Naive thymus-derived CD4-positive, alpha-beta T cell (primary cell): Measurements from ENCODE around the gene GUCY2D. TPM values are rescaled to one million over a fixed set of nuclear protein-coding genes. Genes with fewer than 3 reads are reported as not detected.
A peak's percentile ranks its signal among the peaks of the same experiment; 100 is the strongest.
"Not testable (repeated sequence)": the region's sequence is repeated elsewhere in the genome, so short reads cannot be mapped to it uniquely, and the experiment has no call there.

ENCODE experiments used
- ATAC-seq: fragments of 150-1000 bp; cut with Tn5 transposase; 2 replicates; pipeline ENCODE4 v1.10.0; 2021; ENCODE audit warnings: mild to moderate bottlenecking, moderate library complexity
- CTCF ChIA-PET: fragments of 350-600 bp; sonication (Branson Sonifier 250); formaldehyde crosslinking; loops from one replicate; lab custom pipeline; 2021; ENCODE audit warnings: antibody characterized with exemption; lab: Charles Lee
- POLR2A ChIA-PET: fragments of 350-600 bp; sonication (Branson Sonifier 250); formaldehyde crosslinking; loops from one replicate; lab custom pipeline; 2021; ENCODE audit warnings: antibody characterized with exemption, inconsistent platforms; lab: Charles Lee
- DNase-seq, 9 donors: peaks; one replicate each; pipeline versions ENCODE4 v3.0.0 to v3.0.0-alpha.2; 2020 to 2022; ENCODE audit warnings: mixed read lengths in 1 of 9
- H3K27ac ChIP-seq: one replicate; pipeline ENCODE4 v1.7.0; 2013; ENCODE audit warnings: mild to moderate bottlenecking, low read depth, low read length, moderate library complexity
- H3K27me3 ChIP-seq, 2 donors: one replicate each; pipeline ENCODE4 v1.7.0; 2013; ENCODE audit warnings: low read length in 2 of 2, mild to moderate bottlenecking in 2 of 2, moderate library complexity in 2 of 2; ENCODE audit not compliant: control insufficient read depth in 2 of 2, insufficient read depth in 2 of 2
- H3K36me3 ChIP-seq, 3 experiments: 1 replicate in 2 of 3; 2 replicates in 1 of 3; pipeline ENCODE4 v1.7.0; 2013; ENCODE audit warnings: low read length in 3 of 3, mild to moderate bottlenecking in 3 of 3, moderate library complexity in 1 of 3; ENCODE audit not compliant: insufficient read depth in 3 of 3, control insufficient read depth in 2 of 3
- H3K4me1 ChIP-seq, 2 donors: one replicate each; pipeline ENCODE4 v1.7.0; 2013; ENCODE audit warnings: low read length in 2 of 2, mild to moderate bottlenecking in 2 of 2, moderate library complexity in 1 of 2; ENCODE audit not compliant: control insufficient read depth in 2 of 2, insufficient read depth in 2 of 2
- H3K4me3 ChIP-seq: 2 replicates; pipeline ENCODE4 v1.7.0; 2013; ENCODE audit warnings: mild to moderate bottlenecking, low read length
- H3K9me3 ChIP-seq, 3 experiments: 1 replicate in 2 of 3; 2 replicates in 1 of 3; pipeline ENCODE4 v1.7.0; 2013; ENCODE audit warnings: low read length in 3 of 3; ENCODE audit not compliant: control insufficient read depth in 2 of 3
- H3K27ac Mint-ChIP-seq, 9 donors: one replicate each; pipeline ENCODE4 v1.8.0; 2020 to 2022; ENCODE audit warnings: mixed read lengths in 9 of 9, mild to moderate bottlenecking in 8 of 9, moderate library complexity in 5 of 9, inconsistent platforms in 2 of 9
- H3K27me3 Mint-ChIP-seq, 5 donors: one replicate each; pipeline ENCODE4 v1.8.0; 2021 to 2022; ENCODE audit warnings: mixed read lengths in 5 of 5, mild to moderate bottlenecking in 1 of 5
- H3K36me3 Mint-ChIP-seq, 5 donors: one replicate each; pipeline ENCODE4 v1.8.0; 2020 to 2022; ENCODE audit warnings: mixed read lengths in 5 of 5, mild to moderate bottlenecking in 3 of 5, inconsistent platforms in 1 of 5
- H3K4me1 Mint-ChIP-seq, 7 donors: one replicate each; pipeline ENCODE4 v1.8.0; 2020 to 2022; ENCODE audit warnings: mixed read lengths in 7 of 7, mild to moderate bottlenecking in 3 of 7, inconsistent platforms in 1 of 7
- H3K4me3 Mint-ChIP-seq, 10 donors: one replicate each; pipeline ENCODE4 v1.8.0; 2020 to 2022; ENCODE audit warnings: mild to moderate bottlenecking in 10 of 10, mixed read lengths in 10 of 10, moderate library complexity in 6 of 10, inconsistent platforms in 2 of 10
- H3K9me3 Mint-ChIP-seq, 11 donors: one replicate each; pipeline ENCODE4 v1.8.0; 2020 to 2022; ENCODE audit warnings: mixed read lengths in 11 of 11, mild to moderate bottlenecking in 4 of 11, inconsistent platforms in 1 of 11, moderate library complexity in 1 of 11
- intact Hi-C, 2 donors: fragments of 100-400 bp; cut with micrococcal nuclease; formaldehyde crosslinking; loops; one replicate each; pipeline ENCODE4 v1.15.1; 2023
- polyA plus RNA-seq, 2 donors: library from polyadenylated mRNA; unstranded; fragments of 300-500 nt; fragmentation: Illumina TruSeq; gene quantifications; one replicate each; pipeline ENCODE4 v1.2.3, GENCODE V29; 2021
- total RNA-seq, 6 experiments: library from RNA in 5 of 6; stranded (reverse) in 5 of 6; gene quantifications; 1 replicate in 5 of 6; 2 replicates in 1 of 6; pipeline ENCODE4 v1.2.3 and lab custom pipeline; 2021 to 2026

Gene GUCY2D
- total and polyA plus RNA-seq, 7 experiments from 2014 or later, result 0.07 to 0.98 (median 0.26) TPM; not detected in 3

DNA sequence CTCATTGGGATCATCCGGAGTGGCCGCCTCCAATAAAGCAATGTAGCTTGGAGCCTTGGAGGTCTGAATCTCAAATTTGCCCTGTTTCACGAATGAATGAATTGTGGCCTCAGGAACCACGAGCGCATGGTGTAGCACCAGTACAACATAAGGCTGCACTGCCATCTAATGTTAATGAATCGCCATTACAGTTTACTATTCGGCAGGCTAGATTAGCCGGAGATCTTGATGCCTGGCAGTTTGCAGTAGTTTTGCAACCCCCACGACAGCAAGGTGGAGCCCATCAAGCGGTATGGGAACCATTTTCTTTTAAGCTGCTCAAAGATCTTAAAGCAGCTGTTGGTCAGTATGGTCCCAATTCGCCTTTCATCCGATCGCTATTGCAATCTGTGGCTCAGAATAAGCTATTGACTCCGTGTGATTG lies 55.3 kb downstream of the GUCY2D start:
- CTCF ChIA-PET, result interaction anchor here (0.6 to 10.9 kb wide), 13 partner anchors 8 to 430 kb away, joined by 3 to 122 read pairs (median 4); partner anchors contain the start of gene SAT2
- Histone ChIP-seq H3K4me1 (no peaks in the 10 kb centered on the region), H3K27ac (no peak overlapping the region), H3K27me3 (peaks cover 0 to 4% of the 10 kb centered on the region in 2 donors), H3K9me3 (no peaks in the 10 kb centered on the region), H3K36me3 (no peaks in the 10 kb centered on the region), H3K4me3 (no peak overlapping the region)
- DNase-seq (peak in 7 of 9 donors; percentile 49 to 73 (median 64)), ATAC-seq (peak; percentile 90)
- H3K9me3 Mint-ChIP-seq, result no peaks in the 10 kb centered on the region
- POLR2A ChIA-PET, result interaction anchor here (0.6 to 1.1 kb wide), 2 partner anchors 22 to 530 kb away, joined by 3 read pairs; no protein-coding TSS in a partner anchor
- no peak overlapping the region for H3K27ac Mint-ChIP-seq
- peaks cover 0 to 20% (median 6%) of the 10 kb centered on the region in 7 donors for H3K4me1 Mint-ChIP-seq
- no peak overlapping the region for H3K4me3 Mint-ChIP-seq
- H3K36me3 Mint-ChIP-seq, result no peaks in the 10 kb centered on the region
- H3K27me3 Mint-ChIP-seq, result peaks cover 34 to 62% (median 44%) of the 10 kb centered on the region in 5 donors
- intact Hi-C loops, result loop anchor here (1.0 to 5.0 kb wide), 8 partner anchors 15 to 314 kb away; no protein-coding TSS in a partner anchor

DNA sequence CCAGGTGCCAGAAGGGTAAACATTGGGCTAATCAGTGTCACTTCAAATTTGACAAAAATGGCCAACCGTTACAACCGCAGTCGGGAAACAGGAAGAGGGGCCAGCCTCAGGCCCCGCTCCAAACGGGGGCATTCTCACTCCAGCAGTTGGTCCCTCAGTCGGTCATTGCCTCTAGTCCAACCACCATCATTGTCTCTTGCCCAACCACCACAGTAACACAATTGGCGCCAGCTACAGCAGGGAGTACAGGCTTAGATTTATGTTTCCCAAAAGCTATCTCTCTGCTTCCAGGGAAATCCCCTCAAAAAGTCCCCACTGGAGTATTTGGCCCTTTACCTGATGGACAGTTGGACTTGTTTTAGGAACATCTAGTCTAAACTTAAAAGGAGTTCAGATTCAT lies 56.7 kb downstream of the GUCY2D start:
- intact Hi-C loops, result loop anchor here (1.0 to 5.0 kb wide), 3 partner anchors 14 to 197 kb away; no protein-coding TSS in a partner anchor
- CTCF ChIA-PET, result interaction anchor here (0.6 to 10.9 kb wide), 9 partner anchors 15 to 727 kb away, joined by 3 to 122 read pairs (median 5); partner anchors contain the start of gene NAA38
- H3K4me3 Mint-ChIP-seq, result no peak overlapping the region

DNA sequence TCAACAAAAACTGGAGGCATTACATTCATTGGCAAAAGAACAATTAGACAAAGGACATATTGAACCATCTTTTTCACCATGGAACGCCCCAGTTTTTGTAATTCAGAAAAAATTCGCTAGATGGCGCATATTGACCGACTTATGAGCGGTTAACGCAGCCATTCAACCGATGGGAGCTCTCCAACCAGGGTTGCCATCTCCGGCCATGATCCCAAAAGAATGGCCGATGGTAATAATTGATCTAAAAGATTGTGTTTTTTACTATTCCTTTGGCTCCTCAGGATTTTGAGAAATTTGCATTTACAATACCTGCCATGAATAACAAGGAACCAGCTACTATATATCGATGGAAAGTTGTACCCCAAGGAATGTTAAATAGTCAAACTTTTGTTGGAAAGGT lies 57.9 kb downstream of the GUCY2D start:
- H3K27me3 Mint-ChIP-seq, result peaks cover 42 to 81% (median 54%) of the 10 kb centered on the region in 5 donors
- no peaks in the 10 kb centered on the region for H3K9me3 ChIP-seq
- no peak overlapping the region for H3K27ac ChIP-seq
- H3K4me1 ChIP-seq, result no peaks in the 10 kb centered on the region
- peak; percentile 47 for ATAC-seq
- H3K36me3 Mint-ChIP-seq, result no peaks in the 10 kb centered on the region
- intact Hi-C loops, result loop anchor here (1.0 to 10.0 kb wide), 9 partner anchors 13 to 1465 kb away; partner anchors contain the start of genes ALOXE3 (in 1 of the 2) and RPL26 (in 1 of the 2)
- ChIA-PET POLR2A (interaction anchor here (0.8 to 1.0 kb wide), 4 partner anchors 19 to 60 kb away, joined by 3 to 4 read pairs (median 4); no protein-coding TSS in a partner anchor), CTCF (interaction anchor here (0.7 to 10.9 kb wide), 19 partner anchors 14 to 938 kb away, joined by 3 to 122 read pairs (median 4); partner anchors contain the start of gene NAA38)
- no peak overlapping the region for H3K4me3 ChIP-seq
- no peak overlapping the region for H3K4me3 Mint-ChIP-seq
- H3K27ac Mint-ChIP-seq, result peak overlapping the region in 1 of 9 donors; percentile 25
- H3K36me3 ChIP-seq, result no peaks in the 10 kb centered on the region
- no peaks in the 10 kb centered on the region for H3K9me3 Mint-ChIP-seq
- peaks cover 0 to 20% (median 6%) of the 10 kb centered on the region in 7 donors for H3K4me1 Mint-ChIP-seq
- peaks cover 3 to 10% of the 10 kb centered on the region in 2 donors for H3K27me3 ChIP-seq
- peak in 8 of 9 donors; percentile 47 to 78 (median 64) for DNase-seq

More for the DNA sequence above, 56.7 kb downstream of the GUCY2D start:
- peaks cover 42 to 73% (median 54%) of the 10 kb centered on the region in 5 donors for H3K27me3 Mint-ChIP-seq
- DNase-seq (no peak), ATAC-seq (no peak)
- no peak overlapping the region for H3K4me3 ChIP-seq
- no peaks in the 10 kb centered on the region for H3K9me3 Mint-ChIP-seq
- no peak overlapping the region for H3K27ac ChIP-seq
- no peaks in the 10 kb centered on the region for H3K36me3 Mint-ChIP-seq
- no peaks in the 10 kb centered on the region for H3K4me1 ChIP-seq
- peaks cover 3 to 10% of the 10 kb centered on the region in 2 donors for H3K27me3 ChIP-seq
- POLR2A ChIA-PET, result interaction anchor here (0.7 kb wide), 1 partner anchor 127 kb away, joined by 3 read pairs; no protein-coding TSS in a partner anchor
- no peaks in the 10 kb centered on the region for H3K36me3 ChIP-seq
- peaks cover 0 to 20% (median 6%) of the 10 kb centered on the region in 7 donors for H3K4me1 Mint-ChIP-seq
- H3K27ac Mint-ChIP-seq, result no peak overlapping the region
- no peaks in the 10 kb centered on the region for H3K9me3 ChIP-seq

DNA sequence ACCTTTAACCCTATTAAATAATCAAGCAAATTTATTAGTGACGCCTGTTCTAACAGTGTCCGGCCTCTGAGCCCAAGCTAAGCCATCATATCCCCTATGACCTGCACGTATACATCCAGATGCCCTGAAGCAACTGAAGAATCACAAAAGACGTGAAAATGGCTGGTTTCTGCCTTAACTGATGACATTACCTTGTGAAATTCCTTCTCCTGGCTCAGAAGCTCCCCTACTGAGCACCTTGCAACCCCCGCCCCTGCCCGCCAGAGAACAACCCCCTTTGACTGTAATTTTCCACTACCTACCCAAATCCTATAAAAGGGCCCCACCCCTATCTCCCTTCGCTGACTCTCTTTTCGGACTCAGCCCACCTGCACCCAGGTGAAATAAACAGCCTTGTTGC lies 59.4 kb downstream of the GUCY2D start:
- ChIA-PET CTCF (interaction anchor here (0.6 to 10.9 kb wide), 6 partner anchors 12 to 457 kb away, joined by 3 to 122 read pairs (median 4); no protein-coding TSS in a partner anchor), POLR2A (interaction anchor here (0.7 to 1.3 kb wide), 6 partner anchors 10 to 159 kb away, joined by 3 to 4 read pairs (median 3); no protein-coding TSS in a partner anchor)
- H3K4me3 ChIP-seq, H3K4me3 Mint-ChIP-seq, H3K36me3 ChIP-seq, H3K4me1 Mint-ChIP-seq, H3K4me1 ChIP-seq, H3K27ac Mint-ChIP-seq, H3K36me3 Mint-ChIP-seq, H3K9me3 Mint-ChIP-seq, H3K9me3 ChIP-seq, H3K27ac ChIP-seq, H3K27me3 ChIP-seq, ATAC-seq, DNase-seq: not testable (repeated sequence)
- intact Hi-C loops, result loop anchor here (2.0 to 10.0 kb wide), 3 partner anchors 57 to 1463 kb away; partner anchors contain the start of genes ALOXE3 (in 1 of the 2) and RPL26 (in 1 of the 2)
- peaks cover 39 to 85% (median 54%) of the 10 kb centered on the region in 5 donors for H3K27me3 Mint-ChIP-seq

DNA sequence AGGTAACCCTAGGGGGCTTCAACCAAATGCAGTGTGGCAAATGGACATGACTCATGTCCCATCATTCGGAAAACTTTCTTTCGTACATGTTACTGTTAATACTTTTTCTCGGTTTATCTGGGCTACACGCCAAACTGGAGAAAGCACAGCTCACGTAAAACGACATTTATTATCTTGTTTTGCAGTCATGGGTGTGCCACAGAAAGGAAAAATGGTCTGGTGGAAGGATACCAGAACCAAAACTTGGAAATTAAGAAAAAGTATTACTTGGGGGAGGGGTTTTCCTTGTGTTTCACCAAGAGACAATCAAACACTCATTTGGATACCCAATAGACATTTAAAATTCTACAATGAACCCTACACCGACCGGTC lies 60.0 kb downstream of the GUCY2D start:
- Mint-ChIP-seq H3K4me1 (peaks cover 0 to 6% (median under 1%) of the 10 kb centered on the region in 7 donors), H3K27ac (no peak overlapping the region), H3K9me3 (no peaks in the 10 kb centered on the region), H3K27me3 (peaks cover 34 to 79% (median 50%) of the 10 kb centered on the region in 5 donors), H3K36me3 (no peaks in the 10 kb centered on the region), H3K4me3 (no peak overlapping the region)
- Histone ChIP-seq H3K27ac (no peak overlapping the region), H3K4me3 (no peak overlapping the region), H3K9me3 (no peaks in the 10 kb centered on the region), H3K27me3 (peaks cover 3 to 10% of the 10 kb centered on the region in 2 donors), H3K36me3 (no peaks in the 10 kb centered on the region), H3K4me1 (no peaks in the 10 kb centered on the region)
- DNase-seq (no peak), ATAC-seq (no peak)
- ChIA-PET CTCF (interaction anchor here (1.1 to 10.9 kb wide), 6 partner anchors 12 to 241 kb away, joined by 3 to 122 read pairs (median 5); no protein-coding TSS in a partner anchor), POLR2A (interaction anchor here (0.7 to 1.3 kb wide), 6 partner anchors 9 to 159 kb away, joined by 3 to 4 read pairs (median 3); no protein-coding TSS in a partner anchor)
- intact Hi-C loops, result loop anchor here in 1 of 2 donors (5.0 to 10.0 kb wide), 2 partner anchors 320 to 1462 kb away; partner anchors contain the start of gene RPL26

DNA sequence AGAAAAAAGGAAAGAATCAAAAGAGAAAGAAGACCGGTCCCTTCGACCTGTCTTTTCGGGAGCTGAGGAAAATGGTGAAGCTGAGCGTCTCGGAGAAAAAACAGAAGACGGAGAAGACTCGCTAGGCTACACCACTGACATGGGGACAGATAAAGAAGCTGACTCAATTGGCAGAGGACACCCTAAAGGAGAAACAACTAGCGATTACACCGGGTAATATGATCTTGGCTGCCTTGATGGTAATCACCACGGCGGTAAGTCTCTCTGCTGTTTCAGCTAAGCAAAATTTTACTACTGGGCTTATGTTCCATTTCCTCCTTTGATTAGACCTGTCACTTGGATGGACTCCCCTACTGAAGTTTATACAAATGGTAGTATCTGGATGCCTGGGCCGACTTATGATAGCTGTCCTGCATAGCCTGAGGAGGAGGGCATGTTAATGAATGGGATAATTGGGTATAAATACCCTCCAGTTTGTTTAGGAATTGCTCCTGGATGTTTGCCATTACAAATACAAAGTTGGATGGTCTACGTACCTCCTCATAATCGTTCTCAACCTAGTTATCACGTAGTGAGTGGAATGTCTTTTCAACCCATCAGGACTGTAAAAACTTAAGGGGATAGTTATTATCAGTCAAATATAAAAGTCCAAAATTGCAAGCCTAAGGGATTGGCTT lies 60.5 kb downstream of the GUCY2D start:
- DNase-seq (no peak), ATAC-seq (peak; percentile 18)
- Histone ChIP-seq H3K4me3 (no peak overlapping the region), H3K4me1 (no peaks in the 10 kb centered on the region), H3K27ac (no peak overlapping the region), H3K9me3 (no peaks in the 10 kb centered on the region), H3K36me3 (no peaks in the 10 kb centered on the region), H3K27me3 (peaks cover 3 to 10% of the 10 kb centered on the region in 2 donors)
- no peaks in the 10 kb centered on the region for H3K9me3 Mint-ChIP-seq
- intact Hi-C loops, result loop anchor here in 1 of 2 donors (5.0 to 10.0 kb wide), 2 partner anchors 319 to 1462 kb away; partner anchors contain the start of gene RPL26
- no peak overlapping the region for H3K27ac Mint-ChIP-seq
- H3K4me1 Mint-ChIP-seq, result peaks cover 0 to 3% (median 0%) of the 10 kb centered on the region in 7 donors
- H3K36me3 Mint-ChIP-seq, result no peaks in the 10 kb centered on the region
- CTCF ChIA-PET, result interaction anchor here (1.1 to 10.9 kb wide), 5 partner anchors 11 to 241 kb away, joined by 3 to 122 read pairs (median 5); no protein-coding TSS in a partner anchor
- peaks cover 31 to 77% (median 46%) of the 10 kb centered on the region in 5 donors for H3K27me3 Mint-ChIP-seq
- no peak overlapping the region for H3K4me3 Mint-ChIP-seq
- POLR2A ChIA-PET, result interaction anchor here (0.7 to 1.3 kb wide), 3 partner anchors 16 to 158 kb away, joined by 3 read pairs; no protein-coding TSS in a partner anchor
